Measurements from ENCODE around the gene LEP.

DNA sequence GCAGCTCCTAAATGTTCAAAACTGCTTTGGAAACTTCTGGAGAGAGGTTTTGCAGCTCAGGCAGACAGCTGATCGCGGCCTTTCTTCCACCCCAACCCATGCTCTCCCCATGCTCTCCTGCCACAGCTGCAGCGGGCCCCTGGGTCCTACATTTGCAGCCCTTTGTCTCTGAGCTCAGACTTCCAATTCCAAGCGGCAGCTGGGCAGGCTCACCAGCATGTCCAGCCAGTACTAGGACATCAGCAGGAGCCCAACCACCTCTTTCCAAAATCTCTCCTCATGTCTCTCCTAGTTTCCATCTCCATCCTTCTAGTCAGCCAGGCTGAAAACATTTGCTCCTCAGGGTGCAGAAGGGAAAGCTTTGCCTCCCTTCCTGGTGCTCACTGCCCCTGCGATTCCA lies 6.0 kb downstream of the LEP start:
- TF ChIP-seq TCF12 (IDR thresholded peaks at IDR 0.05; ENCODE audit: low read depth) (no peak), EGR1 (IDR thresholded peaks at IDR 0.05) (no peak), ZBTB7A (IDR thresholded peaks at IDR 0.05; ENCODE audit: low read depth) (no peak), RAD21 (IDR thresholded peaks at IDR 0.05; ENCODE audit: low read depth) (no peak), TAF1 (IDR thresholded peaks at IDR 0.05; ENCODE audit: low read depth) (no peak), YY1 (IDR thresholded peaks at IDR 0.05; ENCODE audit: low read depth) (no peak), EP300 (IDR thresholded peaks at IDR 0.05; ENCODE audit: borderline replicate concordance) (no peak)

Data from Ishikawa (cell line).